ENCODE measurements around the gene ANKRD39. TPM values are rescaled to one million over a fixed set of nuclear protein-coding genes. Genes with fewer than 3 reads are reported as not detected.

The ANKRD39 gene
- total and polyA plus RNA-seq, 3 donors from 2014 or later, result 8.9 to 16.4 (median 13.9) TPM

- TF ChIP-seq POLR2A (IDR thresholded peaks at IDR 0.05) (no peak), CTCF (IDR thresholded peaks at IDR 0.05) (no peak)
- peak; percentile 67 for DNase-seq
- WGBS, 2 donors, result 43 to 44% methylated on average over 3 to 9 of the region's 9 CpGs
- no peaks in the 10 kb centered on the region for H3K9me3 ChIP-seq
- intact Hi-C loops (cut with DNase I; ENCODE audit: low total_unique reads), result no loop called here
- H3K27ac ChIP-seq, result no peak overlapping the region
- H3K27me3 ChIP-seq, result no peaks in the 10 kb centered on the region
- no peaks in the 10 kb centered on the region for H3K4me1 ChIP-seq
- H3K36me3 ChIP-seq (ENCODE audit: low read depth, missing control alignments), result no peaks in the 10 kb centered on the region
- H3K4me3 ChIP-seq, result no peak overlapping the region
Measured at GRCh38 chr2:96848264-96848663, 9.6 kb downstream of the ANKRD39 start.

DNA sequence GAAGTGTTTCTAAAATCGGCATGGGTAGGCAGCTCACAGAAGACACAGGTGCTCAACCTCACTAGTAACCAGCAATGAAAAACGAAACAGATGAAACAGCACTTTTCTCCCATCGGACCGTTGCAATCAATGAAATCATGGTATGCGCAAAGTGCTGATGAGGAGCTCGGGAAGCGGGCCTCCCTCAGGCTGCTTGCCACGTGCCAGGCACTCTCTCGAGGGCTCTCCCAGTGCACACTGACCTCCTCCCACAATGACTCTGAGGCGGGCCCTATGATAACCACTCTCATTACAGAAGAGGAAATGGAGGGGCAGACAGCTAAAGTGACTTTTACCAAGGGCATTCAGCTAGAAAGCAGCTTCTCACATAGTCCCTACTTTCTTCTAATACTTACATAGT lies 10.2 kb downstream of the ANKRD39 start:
- Histone ChIP-seq H3K9me3 (no peaks in the 10 kb centered on the region), H3K36me3 (ENCODE audit: low read depth, missing control alignments) (no peaks in the 10 kb centered on the region), H3K27me3 (no peaks in the 10 kb centered on the region), H3K4me1 (no peaks in the 10 kb centered on the region), H3K4me3 (no peak overlapping the region), H3K27ac (no peak overlapping the region)
- no peak for DNase-seq
- 72 to 86% methylated on average over 10 of the region's 10 CpGs for WGBS, 2 donors
- intact Hi-C loops (cut with DNase I; ENCODE audit: low total_unique reads), result no loop called here
- no peak for TF ChIP-seq CTCF (IDR thresholded peaks at IDR 0.05)

- Histone ChIP-seq H3K27me3 (no peaks in the 10 kb centered on the region), H3K4me1 (no peaks in the 10 kb centered on the region), H3K27ac (no peak overlapping the region), H3K4me3 (no peak overlapping the region), H3K36me3 (ENCODE audit: low read depth, missing control alignments) (no peaks in the 10 kb centered on the region), H3K9me3 (no peaks in the 10 kb centered on the region)
- 92% methylated on average over 5 of the region's 5 CpGs for WGBS, 2 donors
- no peak for TF ChIP-seq CTCF (IDR thresholded peaks at IDR 0.05)
- intact Hi-C loops (cut with DNase I; ENCODE audit: low total_unique reads), result no loop called here
- DNase-seq, result no peak
Measured at GRCh38 chr2:96846825-96847224, 11.0 kb downstream of the ANKRD39 start.

DNA sequence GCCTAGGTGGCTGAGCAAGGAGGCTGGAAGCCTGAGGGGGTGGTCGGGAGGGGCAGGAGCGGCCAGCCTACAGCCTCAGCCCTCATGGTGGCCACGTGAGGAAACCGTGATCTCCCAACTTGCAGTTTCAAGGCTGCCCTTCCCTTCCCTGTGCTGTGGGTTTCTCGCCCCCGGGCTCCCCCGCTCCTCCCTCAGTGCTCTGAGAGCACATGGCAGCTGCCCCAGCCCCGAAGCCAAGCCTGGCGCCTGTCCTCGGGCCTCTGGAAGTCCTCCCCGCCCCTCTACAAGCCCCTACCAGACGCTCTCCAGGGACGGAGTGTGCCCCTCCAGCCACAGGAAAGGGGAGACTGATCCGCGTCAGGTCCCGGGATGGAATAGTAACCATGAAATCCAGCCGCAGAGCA lies 13.4 kb downstream of the ANKRD39 start:
- no peak overlapping the region for H3K4me3 ChIP-seq
- H3K27me3 ChIP-seq, result no peaks in the 10 kb centered on the region
- peaks cover 4% of the 10 kb centered on the region for H3K4me1 ChIP-seq
- 88 to 90% methylated on average over 2 to 17 of the region's 17 CpGs for WGBS, 2 donors
- no peaks in the 10 kb centered on the region for H3K9me3 ChIP-seq
- intact Hi-C loops (cut with DNase I; ENCODE audit: low total_unique reads), result no loop called here
- H3K27ac ChIP-seq, result no peak overlapping the region
- no peak for DNase-seq
- TF ChIP-seq CTCF (IDR thresholded peaks at IDR 0.05), result no peak
- TF ChIP-seq POLR2A (IDR thresholded peaks at IDR 0.05), result no peak
- H3K36me3 ChIP-seq (ENCODE audit: low read depth, missing control alignments), result no peaks in the 10 kb centered on the region

DNA sequence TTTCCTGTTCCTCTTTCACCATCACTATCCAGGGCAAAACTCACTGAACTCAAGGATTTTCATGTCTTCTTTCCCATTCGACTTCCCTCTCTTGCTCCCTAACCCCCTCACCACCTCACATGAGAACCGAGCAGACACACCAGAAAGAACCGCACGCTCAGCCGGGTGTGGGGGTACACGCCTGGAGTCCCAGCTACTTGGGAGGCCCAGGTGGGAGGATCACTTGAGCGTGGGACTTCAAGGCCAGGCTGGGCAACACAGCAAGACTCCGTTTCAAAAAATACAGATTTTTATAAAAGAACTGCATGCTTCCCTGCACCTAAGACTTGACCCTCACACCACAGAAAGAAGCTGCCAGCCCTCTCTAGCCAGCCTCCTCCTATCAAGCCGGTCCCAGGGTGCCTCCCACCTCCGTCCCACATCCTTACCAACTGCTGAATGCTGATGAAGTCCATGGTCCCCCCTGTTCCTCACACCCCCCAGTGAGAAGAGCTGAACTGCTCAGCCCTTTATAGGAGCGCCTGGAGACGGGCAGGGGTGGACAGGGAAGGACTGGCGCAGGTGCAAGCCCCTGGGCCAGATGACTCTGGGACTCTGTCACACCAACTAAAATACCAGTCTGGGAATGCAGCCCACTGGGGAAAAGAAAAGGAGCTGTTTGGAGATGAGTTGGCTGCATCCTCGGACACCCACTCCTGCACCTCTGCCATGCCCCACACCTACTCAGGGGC lies 14.1 kb downstream of the ANKRD39 start, which contains the start of gene ANKRD23:
TSS of gene ANKRD23 (minus strand) at position 484 of the 731 bp plus-strand sequence. CDS start at position 455, 29 bp downstream.
- DNase-seq, result no peak
- intact Hi-C loops (cut with DNase I; ENCODE audit: low total_unique reads), result no loop called here
- Histone ChIP-seq H3K4me1 (peaks cover 6% of the 10 kb centered on the region), H3K36me3 (ENCODE audit: low read depth, missing control alignments) (no peaks in the 10 kb centered on the region), H3K4me3 (no peak within 1 kb of the TSS), H3K9me3 (no peaks in the 10 kb centered on the region), H3K27me3 (no peaks in the 10 kb centered on the region), H3K27ac (no peak within 1 kb of the TSS)
- WGBS, 2 donors, result 90% methylated on average over 14 of the region's 14 CpGs
- TF ChIP-seq POLR2A (IDR thresholded peaks at IDR 0.05) (no peak), CTCF (IDR thresholded peaks at IDR 0.05) (no peak)

Measured in testis (tissue), 3 donors.